ENCODE results near the gene ATPAF1.

The ATPAF1 gene

DNA sequence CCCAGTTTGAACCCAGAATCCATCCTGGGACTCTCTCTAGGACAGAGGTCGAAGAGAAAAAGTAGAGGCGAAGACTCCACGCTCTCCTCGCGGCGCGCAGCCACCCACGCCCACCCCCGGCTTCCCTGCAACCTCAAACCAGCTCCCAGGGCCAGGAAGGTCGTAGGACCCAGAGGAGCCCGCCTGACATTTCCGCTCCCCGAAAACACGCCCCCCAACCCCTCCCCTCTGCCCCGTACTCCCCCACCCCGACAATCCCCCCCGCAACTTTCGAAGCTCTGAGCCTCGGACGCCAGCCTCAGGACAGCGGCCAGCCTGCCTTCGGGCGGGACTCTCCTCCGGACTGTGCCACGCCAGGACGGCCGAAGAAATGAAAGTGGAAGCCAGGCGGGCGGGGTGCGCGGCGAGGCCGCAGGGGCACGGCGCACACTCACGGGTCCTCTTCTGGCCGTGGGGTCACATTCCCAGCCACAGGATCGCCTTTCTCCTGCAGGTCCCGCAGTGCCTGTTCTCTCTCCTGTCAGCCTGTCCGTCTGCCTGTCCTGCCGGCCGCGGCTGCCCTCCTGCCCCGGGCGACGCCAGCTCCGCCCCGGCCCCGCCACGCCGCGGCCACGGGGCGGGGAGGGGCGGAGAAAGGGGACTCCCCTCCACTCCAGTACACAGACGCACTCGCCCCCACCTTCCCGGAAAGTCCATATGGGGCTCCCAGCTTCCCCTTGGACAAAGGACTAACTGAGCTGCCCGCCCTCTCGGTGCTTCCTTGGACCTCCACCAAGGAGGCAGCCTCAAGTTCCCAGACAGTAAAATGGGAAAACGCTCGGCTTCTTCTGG is 51.7 kb downstream of the ATPAF1 start, which contains the start of gene MOB3C:
Gene MOB3C (minus strand): TSS at position 535 of the 831 bp plus-strand sequence. CDS start 3,490 bp downstream, outside the sequence.
- DNase-seq (ENCODE audit: low read depth in 2 of 2): peak; percentile 27 to 45

DNA sequence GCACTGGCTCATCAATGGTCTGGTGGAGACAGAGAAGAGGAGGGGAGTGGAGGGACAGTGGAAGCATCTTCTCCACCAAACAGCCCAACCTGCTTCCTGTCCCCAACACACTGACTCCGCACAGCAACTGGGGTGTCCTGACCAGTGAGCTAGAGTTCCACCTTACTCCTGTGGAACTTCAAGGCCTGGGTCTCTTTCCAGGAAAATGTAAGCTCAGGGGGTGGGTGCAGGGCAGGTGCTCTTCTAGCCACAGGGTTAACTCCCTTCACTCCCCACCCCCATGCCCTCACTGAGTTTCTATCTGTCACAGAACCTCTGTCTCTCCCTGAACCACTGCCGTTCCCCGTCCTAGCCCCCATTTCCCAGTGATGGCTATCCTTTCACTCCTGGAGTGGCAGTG is 52.4 kb downstream of the ATPAF1 start:
- DNase-seq (ENCODE audit: low read depth in 2 of 2): no peak

DNA sequence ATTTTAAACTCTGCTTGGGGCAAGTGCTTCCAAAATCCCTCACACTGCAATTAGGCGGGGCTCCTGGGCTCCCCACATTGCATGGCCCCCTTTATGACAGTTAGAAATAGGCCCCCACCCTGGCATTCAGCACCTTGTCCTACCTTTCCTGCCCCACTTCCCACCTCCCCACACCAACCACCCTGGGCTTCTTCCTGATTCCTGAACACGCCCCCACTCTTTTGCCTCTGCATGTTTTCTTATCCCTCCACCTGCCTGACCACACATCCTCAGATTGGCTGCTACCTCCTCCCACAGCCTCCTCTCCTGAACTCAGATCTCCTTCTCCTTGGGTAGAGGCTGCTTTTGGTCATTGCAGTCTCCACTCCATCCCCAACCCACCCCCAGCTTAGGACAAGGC is 53.1 kb downstream of the ATPAF1 start:
- no peak for DNase-seq (ENCODE audit: low read depth in 2 of 2)

DNA sequence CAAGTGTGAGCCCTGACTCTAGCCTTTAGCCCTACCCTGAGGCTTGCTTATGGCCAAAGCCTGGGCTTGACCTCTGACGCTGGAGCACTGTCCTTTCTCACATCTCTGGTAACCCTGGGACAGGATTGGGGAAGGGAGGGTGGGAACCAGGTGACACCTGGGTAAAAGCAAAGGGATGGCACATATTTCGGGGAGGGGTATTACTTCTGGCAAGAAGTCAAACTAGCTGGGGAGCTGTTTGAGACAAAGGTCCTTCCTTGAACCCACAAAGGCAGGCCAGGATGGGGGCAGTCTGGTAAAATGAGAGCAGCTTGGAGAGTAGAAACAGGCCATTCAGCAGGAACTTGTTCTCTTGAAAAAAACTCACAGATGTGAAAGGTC is 53.6 kb downstream of the ATPAF1 start:
- no peak for DNase-seq (ENCODE audit: low read depth in 2 of 2)

DNA sequence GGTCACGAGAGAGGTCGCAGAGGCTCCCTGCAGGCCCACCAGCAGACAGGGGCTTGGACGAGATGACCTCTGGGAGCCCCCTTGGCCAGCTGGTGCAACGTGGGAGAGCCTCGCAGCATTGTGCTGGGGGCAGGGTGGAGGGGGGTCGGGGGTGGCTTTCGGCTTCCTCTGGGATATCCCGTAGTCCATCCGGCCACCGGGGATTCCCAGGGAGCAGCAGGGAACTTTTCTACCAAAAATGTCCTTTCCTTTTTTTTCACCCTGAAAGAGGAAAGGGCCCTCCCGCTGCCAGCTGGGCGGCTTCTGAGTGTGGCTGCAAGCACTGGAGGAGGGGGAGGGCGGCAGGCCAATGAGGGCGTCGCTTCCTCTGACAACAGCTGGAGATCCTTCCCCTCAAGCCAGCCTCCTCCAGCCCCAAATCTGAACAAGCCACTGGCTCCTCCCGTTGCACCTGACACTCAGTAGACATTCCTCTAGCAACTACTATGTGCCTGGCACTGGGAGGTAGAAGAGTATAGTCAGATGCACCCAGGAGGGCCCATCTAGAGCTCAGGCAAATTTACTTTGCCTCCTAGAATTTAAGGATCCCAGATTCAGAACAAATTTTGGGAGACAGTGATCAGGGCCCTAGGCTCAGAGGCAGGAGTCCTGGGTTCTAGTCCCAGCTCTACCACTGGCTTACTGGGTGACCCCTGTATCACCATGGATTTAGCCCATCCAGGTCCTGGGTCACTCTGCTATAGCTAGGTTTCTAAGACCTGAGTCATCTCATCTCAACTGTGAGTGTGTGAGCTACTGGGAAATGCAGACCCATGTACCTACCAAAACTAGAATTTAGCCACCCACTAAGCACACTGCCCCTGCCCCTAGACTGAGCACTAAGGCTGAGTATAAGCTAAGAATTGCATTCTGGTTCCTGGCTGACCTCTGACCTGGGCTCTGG is 54.2 kb downstream of the ATPAF1 start:
- no peak for DNase-seq (ENCODE audit: low read depth in 2 of 2)

DNA sequence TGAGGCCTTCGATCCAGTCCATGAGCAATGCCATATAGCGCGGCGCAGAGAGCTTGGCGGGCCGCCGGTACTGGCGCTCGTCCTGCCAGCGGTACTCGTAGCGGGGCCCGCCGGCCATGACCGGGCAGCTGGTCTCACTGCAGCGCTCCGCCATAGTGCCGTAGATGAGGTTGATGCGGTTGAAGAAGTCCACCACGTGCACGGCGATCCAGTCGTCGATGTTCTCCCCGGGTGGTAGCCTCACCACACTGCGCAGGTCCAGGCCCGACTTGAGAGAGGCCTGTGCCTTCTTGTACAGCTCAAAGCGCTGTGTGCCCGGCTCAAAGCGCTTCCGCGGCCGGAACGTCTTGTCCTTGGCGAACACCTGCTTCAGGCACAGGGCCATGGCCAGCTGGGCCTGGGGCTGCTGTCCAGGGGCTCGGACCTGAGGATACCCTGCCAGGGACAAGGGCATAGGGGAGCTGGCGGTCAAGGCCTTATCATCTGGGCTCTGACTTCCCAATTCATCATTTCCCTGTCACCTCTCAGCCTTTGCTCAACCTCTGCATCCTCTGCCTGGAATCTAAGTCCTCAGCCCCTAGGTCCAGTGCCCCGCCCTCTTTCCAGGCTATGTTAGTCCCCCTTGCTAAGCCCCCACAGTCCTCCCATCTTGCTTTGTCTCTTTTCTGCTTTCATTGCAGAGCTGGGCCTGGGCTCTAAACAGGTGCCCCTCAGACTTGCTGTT is 55.1 kb downstream of the ATPAF1 start:
- DNase-seq (ENCODE audit: low read depth in 2 of 2): no peak

DNA sequence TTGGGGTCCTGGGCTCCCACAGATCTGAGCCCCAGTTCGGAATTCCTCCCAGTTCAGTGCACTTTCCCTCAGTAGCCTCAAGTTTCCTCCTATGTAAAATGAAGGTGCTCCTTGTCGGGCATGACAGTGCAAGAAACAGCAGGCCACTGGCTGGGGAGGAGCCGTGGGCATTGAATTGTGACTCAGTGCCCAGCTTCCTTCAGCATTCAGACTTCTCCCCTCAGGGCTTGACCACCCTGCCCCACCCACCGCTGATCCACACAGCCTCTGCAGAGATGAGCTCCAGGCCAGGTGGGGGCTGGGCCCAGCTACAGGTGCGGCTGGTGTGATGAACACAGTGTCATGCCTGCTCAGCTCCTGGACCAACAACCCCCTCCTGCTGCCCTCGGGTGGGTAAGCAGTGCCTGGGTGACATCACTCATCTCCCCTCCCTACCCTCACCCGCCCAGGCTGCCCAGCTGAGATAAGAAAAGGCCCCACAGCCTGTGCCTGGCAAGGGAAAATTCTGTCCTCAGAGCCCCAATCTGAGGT is 56.4 kb downstream of the ATPAF1 start:
- DNase-seq (ENCODE audit: low read depth in 2 of 2): no peak

DNA sequence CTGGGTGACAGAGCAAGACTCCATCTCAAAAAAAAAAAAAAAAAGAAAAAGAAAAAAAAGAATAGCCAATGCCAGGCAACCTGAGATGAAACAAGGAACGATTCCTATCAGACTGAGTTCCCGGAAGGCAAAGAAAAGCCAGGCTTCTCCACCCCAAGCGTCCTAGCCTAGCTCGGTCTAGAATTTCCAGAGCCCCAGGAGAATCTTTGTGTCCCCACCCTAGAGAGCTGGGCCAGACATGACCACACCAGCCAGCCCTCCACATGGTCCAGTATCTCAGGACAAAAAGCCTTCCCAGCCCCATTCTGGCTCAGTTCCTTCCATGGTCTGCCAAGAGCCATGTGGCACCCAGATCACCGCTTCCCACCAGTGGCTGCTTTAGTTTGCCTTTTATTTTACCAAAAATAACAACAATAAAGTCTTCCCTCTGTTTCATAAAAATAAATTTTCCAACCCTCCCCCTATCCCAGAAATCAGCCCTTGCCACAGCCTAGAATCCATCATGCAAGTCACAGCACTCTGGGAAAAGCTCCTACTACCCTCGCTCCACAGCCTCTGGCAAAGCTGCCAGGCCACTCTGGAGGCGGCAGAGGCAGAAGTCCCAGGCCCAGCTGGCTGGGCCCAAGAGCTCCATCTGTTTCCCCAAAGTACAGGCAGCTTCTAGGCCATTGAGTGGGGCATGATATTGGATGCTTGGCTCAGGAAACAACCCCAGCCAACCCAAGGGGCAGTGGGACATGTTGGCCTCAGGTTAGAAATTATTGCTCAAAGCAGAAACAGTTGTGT is 60.6 kb downstream of the ATPAF1 start:
- no peak for DNase-seq (ENCODE audit: low read depth in 2 of 2)

DNA sequence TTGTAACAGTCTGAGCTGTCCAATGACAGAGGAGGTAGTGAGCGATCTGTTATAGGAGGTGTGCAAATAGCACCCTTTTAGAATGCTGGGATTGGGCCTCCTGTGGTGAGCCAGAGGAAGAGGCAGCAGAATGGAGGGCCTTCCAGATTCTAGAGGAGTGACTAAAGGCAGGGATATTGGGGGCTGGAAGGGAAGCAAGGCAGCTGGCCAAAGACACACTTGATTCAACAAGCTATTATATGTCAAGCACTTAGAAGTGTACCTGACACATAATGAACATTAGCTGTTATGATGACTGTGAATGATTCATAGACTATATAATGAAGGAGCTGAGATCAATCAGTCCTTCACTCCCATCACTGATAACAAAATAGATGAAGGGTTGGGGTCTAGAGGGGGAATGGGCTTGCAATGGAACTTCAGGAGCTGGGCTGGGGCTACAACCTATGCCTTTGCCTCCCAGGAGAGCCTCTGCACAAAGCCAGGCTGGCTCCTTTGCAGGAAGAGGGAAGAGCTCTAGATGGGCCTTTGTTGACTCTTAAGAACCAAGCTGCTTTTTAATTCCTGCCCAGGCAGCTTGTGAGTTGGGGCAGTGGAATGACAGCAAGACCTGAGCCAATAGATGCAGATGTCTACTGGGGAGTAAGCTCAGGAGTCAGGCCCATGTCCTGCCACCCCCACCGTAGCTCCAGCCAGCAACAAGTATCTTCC is 61.8 kb downstream of the ATPAF1 start:
- no peak for DNase-seq (ENCODE audit: low read depth in 2 of 2)

DNA sequence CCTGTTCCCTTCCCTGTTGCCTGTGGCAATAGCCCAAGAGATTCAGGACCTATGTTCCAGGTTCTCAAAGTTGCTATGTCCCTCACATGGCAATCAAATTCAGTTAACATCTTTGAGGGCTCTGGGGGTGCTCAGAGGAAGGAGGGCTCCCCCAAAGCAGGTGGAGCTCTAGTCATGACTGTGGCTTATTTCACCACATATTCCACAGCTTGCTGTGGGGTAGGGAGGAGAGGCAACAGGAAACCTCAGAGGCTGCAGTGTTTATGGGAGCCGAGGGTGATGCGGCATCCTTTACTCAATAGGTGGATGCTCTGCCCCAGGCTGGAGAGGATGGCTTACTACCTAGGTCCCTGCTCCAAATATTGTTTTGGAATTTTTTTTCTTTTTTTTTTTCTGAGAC is 62.9 kb downstream of the ATPAF1 start:
- DNase-seq (ENCODE audit: low read depth in 2 of 2): no peak

DNA sequence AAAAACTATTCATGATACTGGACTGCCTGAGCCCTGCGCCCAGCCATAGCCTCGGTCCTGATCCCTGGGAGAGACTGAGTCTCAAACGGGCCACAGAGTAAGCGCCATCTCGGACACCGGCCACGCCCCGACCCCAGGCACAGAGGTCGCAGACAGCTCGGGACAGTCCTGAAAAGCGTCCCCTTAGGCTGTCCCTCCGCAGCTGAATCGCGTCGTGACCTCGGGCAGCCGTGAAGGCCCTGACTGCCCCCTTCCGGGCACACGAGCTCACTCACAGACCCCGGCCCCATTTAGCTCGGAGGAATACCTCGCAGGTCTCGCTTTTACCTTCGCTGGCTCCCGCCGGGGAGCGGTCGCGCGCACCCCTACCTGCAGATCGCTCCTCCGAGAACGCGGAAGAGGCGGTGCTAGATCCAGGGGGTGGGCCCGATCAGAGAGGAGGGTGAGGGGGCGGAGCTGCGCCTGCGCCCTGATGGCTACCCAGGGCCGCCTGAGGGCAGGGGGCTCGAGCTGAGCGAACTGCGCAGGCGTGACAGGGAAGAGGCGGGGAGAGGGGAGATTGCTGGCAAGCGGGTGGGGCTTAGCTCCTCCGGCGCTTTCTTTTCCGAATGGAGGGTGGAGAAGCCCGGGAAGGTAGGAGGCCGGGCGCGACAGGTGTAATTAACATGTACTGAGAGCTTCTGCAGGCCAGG is 64.2 kb downstream of the ATPAF1 start, which contains the start of gene MKNK1:
Gene MKNK1 (minus strand): TSS at position 411 of the 692 bp plus-strand sequence. CDS start 20,941 bp downstream, outside the sequence.
- DNase-seq (ENCODE audit: low read depth in 2 of 2): peak; percentile 97 to 98

DNA sequence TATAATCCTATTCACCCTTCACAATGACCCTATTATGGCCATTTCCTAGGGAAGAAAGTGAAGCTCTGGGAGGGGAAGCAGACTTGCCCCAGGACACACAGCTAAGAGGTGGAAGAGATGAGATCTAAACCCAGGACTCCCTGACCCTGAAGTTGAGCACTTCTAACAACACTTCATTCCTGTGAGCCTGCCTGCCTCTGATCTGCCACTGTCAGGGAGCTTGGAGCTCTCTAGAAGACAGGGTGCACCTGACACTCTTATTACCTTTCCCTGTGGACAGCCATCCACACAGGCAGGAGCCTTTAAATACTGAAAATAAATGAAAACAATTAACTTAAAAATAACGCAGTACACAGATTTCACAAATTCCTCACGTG is 64.7 kb downstream of the ATPAF1 start:
- no peak for DNase-seq (ENCODE audit: low read depth in 2 of 2)

DNA sequence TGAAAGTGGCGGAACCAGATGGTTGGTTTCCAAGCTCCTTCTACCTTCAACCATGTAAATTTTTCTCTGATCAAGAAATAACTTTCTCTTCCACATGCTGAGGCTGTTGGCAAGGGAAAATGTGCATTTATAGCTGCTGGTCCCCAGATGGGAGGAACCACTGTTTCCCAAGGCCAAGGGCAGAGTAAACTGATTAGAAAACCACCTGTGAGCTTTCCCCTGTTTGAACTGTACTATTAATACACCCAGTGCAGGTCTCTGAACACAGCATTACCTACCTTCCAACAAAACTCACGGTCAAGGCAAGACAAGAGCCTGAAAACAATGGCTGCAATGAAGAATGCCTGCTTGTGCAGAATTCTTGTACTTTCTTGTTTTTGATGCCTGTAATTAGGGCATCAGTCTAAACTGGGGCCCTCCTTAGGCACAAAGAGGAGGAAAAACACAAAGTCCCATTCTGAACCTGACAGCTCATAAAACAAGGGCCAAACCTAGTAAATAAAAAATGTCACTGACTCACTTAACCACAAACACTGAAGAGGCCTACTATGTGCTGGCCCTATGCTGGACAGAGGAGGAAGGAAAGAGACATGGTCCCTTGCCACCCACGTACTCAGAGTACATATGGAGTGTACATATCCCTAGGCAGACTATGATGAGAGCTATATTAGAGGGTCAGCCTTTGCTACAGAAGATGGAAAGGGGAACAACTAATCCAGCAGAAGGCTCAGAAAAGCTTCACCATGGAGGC is 66.7 kb downstream of the ATPAF1 start:
- no peak for DNase-seq (ENCODE audit: low read depth in 2 of 2)

DNA sequence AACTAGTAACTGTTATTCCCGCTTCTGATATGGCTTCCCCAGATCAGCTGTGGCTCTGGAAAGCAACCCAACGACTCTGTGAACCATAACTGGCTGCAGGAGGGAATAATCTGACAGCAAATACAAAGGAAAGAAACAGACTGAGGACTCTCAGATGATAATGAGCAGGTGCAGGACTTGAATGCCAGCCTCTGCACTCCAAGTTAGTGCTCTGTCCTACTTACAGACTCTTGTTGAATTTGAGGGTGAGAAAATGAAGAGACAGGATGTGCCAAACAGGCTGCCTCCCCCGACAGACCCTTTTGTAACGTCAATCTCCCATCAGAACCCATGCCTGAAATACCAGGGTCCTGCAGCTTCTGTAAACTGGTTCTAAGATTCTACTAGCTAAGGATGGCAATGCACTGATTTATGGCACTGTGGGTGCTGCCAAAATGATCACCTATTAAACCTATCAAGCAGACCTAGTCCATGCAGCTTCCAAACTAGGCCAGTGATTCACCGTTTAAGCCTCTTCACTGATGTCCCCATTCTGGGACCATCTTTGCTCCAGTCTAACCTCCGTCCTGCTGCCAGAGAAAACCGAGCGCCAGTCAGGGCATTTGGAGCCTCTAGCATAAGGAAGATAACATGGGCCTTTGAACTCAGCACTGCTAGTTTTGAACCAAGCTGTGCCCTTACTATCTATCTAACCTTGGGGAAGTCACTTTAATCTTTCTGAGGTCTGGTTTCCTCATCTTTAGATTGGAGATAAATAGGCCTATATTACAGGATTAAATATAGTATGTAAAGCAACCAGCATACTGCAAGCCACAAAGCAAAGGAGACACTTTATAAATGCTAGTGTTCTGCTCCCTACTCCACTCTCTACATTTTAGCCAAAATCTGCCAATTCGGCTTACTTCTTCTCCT is 68.8 kb downstream of the ATPAF1 start:
- DNase-seq (ENCODE audit: low read depth in 2 of 2): no peak

DNA sequence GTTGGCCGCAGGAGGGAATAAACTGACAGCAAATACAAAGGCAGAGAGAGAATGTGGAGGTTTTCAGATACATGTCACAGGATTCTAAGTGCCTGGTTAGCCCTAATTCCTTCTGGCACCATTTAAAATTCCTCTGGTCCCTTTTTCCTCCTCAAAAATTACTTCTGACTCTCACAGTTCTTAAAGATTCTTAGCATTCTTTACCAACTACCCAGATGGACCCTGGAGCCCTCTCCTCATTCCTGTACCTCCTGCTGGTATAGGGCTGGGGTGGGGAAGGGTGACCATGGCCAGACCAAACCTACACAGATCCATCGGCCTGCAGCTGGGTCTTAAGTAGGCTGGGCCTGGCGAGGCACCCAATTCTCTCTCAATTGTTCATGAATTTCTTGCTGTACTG is 71.3 kb downstream of the ATPAF1 start:
- DNase-seq (ENCODE audit: low read depth in 2 of 2): no peak

DNA sequence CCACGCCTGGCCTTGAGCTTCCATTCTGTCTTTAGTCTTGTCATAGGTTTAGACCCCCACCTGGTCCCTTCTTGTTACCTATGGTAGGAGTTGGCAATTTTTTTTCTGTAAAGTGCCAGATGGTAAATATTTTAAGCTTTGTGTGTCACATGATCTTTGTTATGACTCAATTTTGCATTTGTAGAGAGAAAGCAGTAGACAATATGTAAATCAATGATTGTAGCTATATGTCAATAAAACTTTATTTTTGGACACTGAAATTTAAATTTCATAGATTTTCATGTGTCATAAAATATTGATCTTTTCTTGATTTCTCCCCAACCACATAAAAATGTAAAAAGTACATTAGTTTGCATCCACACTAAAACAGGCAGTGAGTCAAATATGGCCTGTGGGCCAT is 72.1 kb downstream of the ATPAF1 start:
- DNase-seq (ENCODE audit: low read depth in 2 of 2): no peak

DNA sequence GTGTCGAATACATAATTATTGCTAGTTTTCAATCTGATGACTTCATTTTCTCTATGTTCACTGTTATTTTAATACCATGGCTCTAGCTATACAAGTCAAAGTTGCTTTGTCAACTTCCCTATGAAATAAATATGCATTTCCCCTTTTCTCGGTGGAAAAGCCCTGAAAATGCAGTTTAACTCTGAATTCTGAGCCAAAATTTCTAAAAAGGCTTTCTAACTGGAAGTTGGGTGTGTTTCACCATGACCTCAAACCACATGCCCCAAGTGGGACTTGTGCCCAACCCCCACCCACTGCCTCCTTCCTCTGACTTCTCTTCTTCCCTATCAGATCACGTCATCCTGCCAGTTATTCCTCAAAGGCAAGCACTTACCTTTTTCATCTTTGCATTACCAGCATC is 73.0 kb downstream of the ATPAF1 start:
- no peak for DNase-seq (ENCODE audit: low read depth in 2 of 2)

DNA sequence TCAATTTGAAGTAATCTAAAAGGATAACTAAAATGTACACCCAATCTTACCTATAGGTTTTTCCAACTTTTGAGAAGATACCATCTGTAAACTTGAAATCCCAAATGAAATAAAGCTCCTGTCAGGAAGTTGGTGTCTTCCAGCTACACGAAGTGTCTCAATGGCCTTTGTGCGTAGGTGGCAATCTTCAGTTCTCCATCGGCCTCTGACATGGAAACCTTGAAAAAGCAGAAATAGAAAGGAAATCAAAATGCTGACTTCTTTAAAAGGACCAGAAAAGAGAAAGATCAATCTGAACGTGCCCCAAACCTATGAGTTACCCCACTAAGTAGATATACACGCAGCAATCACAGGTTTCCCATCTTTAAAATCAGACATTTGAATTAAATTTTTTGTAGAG is 74.1 kb downstream of the ATPAF1 start:
- no peak for DNase-seq (ENCODE audit: low read depth in 2 of 2)

Data from stimulated activated CD4-positive, alpha-beta T cell treated with anti-CD3 and anti-CD28 coated beads, Interleukin-1b, Interleukin-23, amount 100 ng/mL, for 1 hour (primary cell).